Upper lobe of left lung (tissue), 4 donors: ENCODE results near the gene SLX4IP.
A peak's percentile ranks its signal among the peaks of the same experiment; 100 is the strongest.

ENCODE experiments used
- POLR2AphosphoS5 ChIP-seq, 2 donors: sonication (generic); formaldehyde crosslinking; IDR thresholded peaks; one replicate each; pipeline ENCODE4 v1.5.1; 2017; ENCODE audit warnings: antibody characterized with exemption in 2 of 2
- TF ChIP-seq, protein P1 (sequence below), 6 experiments: fragments of 450-650 bp in 4 of 6; fragments of 200-600 bp in 2 of 6; sonication (generic) in 2 of 6; IDR thresholded peaks; one replicate each; pipeline ENCODE4 v1.5.1; 2016 to 2019; ENCODE audit warnings: antibody characterized with exemption in 6 of 6

DNA sequence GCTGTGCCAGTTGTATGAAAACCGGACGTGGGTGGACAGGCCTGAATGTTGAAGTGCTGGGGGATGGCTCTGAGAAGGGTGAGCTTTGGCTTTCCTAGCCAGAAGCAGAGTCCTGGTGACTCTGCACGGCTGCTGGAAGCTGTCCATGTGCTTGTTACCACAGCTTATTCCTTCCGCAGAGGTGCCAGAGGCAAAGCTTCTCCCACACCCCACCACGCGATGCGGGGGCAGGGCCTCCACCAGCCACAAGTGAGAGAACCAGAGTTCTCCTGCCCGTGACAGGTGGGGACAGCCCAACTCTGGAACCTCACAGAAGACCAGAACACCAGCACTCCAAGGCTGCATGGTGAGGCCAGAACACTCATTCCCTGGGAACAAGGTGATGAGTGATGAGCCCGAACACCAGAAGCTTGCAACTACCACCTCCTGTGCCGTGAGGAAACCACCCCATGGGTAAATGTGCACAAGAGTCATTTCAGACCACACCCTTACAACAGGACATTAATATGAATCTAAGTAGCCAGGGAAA, 202.0 kb downstream of the SLX4IP start:
- TF ChIP-seq, protein P1, sequence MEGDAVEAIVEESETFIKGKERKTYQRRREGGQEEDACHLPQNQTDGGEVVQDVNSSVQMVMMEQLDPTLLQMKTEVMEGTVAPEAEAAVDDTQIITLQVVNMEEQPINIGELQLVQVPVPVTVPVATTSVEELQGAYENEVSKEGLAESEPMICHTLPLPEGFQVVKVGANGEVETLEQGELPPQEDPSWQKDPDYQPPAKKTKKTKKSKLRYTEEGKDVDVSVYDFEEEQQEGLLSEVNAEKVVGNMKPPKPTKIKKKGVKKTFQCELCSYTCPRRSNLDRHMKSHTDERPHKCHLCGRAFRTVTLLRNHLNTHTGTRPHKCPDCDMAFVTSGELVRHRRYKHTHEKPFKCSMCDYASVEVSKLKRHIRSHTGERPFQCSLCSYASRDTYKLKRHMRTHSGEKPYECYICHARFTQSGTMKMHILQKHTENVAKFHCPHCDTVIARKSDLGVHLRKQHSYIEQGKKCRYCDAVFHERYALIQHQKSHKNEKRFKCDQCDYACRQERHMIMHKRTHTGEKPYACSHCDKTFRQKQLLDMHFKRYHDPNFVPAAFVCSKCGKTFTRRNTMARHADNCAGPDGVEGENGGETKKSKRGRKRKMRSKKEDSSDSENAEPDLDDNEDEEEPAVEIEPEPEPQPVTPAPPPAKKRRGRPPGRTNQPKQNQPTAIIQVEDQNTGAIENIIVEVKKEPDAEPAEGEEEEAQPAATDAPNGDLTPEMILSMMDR (IDR thresholded peaks at IDR 0.05), result no peak
- peak in 1 of 2 donors; percentile 32 for TF ChIP-seq POLR2AphosphoS5 (IDR thresholded peaks at IDR 0.05)
